Dendritic cell treated with granulocyte-macrophage colony-stimulating factor and Interleukin-4, amounts not matched to agents 40 ng/mL and 50 ng/mL, for 4 days (primary cell): ENCODE measurements around the gene MEGF11.

Source experiments
- H3K27ac Mint-ChIP-seq: one replicate; pipeline ENCODE4 v1.8.0; 2022; ENCODE audit warnings: mild to moderate bottlenecking, mixed read lengths
- H3K27me3 Mint-ChIP-seq: one replicate; pipeline ENCODE4 v1.8.0; 2022; ENCODE audit warnings: mild to moderate bottlenecking, mixed read lengths
- H3K36me3 Mint-ChIP-seq: one replicate; pipeline ENCODE4 v1.8.0; 2022; ENCODE audit warnings: low read depth, mixed read lengths
- H3K4me1 Mint-ChIP-seq: one replicate; pipeline ENCODE4 v1.8.0; 2022; ENCODE audit warnings: low read depth, mixed read lengths
- H3K4me3 Mint-ChIP-seq: one replicate; pipeline ENCODE4 v1.8.0; 2022; ENCODE audit warnings: mild to moderate bottlenecking, moderate library complexity, mixed read lengths
- H3K9me3 Mint-ChIP-seq: one replicate; pipeline ENCODE4 v1.8.0; 2022; ENCODE audit warnings: mixed read lengths
- intact Hi-C: fragments of 100-400 bp; cut with micrococcal nuclease; formaldehyde crosslinking; loops from one replicate; pipeline ENCODE4 v1.15.0; 2022

MEGF11 gene

DNA sequence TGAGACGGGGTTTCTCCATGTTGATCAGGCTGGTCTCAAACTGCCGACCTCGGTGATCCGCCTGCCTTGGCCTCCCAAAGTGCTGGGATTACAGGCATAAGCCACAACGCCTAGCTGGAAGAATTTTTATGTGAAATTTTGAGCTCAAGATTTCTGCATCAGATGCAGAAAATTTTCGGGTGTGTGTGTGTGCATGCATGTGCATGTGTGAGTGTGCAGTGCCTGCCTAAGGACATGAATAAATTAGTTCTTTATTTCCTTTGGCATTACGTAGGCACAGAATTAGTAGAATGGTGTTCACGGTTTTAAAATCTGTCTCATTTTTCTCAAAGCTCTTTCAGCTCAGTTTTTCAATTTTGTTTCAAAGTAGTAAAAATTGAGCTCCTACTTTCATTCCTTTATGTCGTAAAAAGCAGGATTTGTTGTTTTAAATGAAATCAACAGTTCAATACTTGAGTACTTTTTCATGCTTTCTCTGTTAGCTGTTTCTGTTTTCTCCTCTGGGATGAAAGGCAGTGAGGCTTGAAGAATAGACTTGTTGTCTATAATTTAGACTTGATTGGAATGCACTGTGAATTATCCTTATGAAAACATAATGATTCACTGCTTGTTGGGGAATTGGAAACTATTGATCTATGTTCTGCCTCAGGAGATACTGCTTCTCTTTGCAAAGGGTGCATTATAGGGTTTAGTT is 407.6 kb downstream of the MEGF11 start:
- Mint-ChIP-seq H3K27ac (no peak overlapping the region), H3K36me3 (no peaks in the 10 kb centered on the region), H3K4me1 (peaks cover 12% of the 10 kb centered on the region), H3K27me3 (no peaks in the 10 kb centered on the region), H3K9me3 (no peaks in the 10 kb centered on the region), H3K4me3 (no peak overlapping the region)
- intact Hi-C loops = no loop called here
